Left lung (tissue), 10 donors: Measurements from ENCODE around the gene KIF16B. TPM values are rescaled to one million over a fixed set of nuclear protein-coding genes. Genes with fewer than 3 reads are reported as not detected.

Experiments
- ATAC-seq: fragments of 200-7000 bp; cut with Tn5 transposase; one replicate; pipeline ENCODE4 v1.9.1; 2020; ENCODE audit warnings: moderate library complexity
- DNase-seq, 4 donors: peaks; one replicate each; pipeline ENCODE4 v3.0.0-alpha.2; 2013 to 2020
- H3K27ac ChIP-seq, 2 donors: fragments of 200-600 bp; sonication (generic) in 1 of 2; one replicate each; pipeline versions ENCODE4 v1.5.0 to v1.8.0; 2020 to 2021
- H3K27me3 ChIP-seq, 2 donors: fragments of 200-600 bp; sonication (generic) in 1 of 2; one replicate each; pipeline versions ENCODE4 v1.5.0 to v1.8.0; 2020 to 2021
- H3K36me3 ChIP-seq, 2 donors: fragments of 200-600 bp; sonication (generic) in 1 of 2; one replicate each; pipeline versions ENCODE4 v1.5.0 to v1.8.0; 2020 to 2021
- H3K4me1 ChIP-seq, 2 donors: fragments of 200-600 bp; one replicate each; pipeline ENCODE4 v1.8.0; 2021
- H3K4me3 ChIP-seq, 2 donors: fragments of 200-600 bp; sonication (generic) in 1 of 2; one replicate each; pipeline versions ENCODE4 v1.5.0 to v1.8.0; 2020 to 2021; ENCODE audit warnings: mild to moderate bottlenecking in 1 of 2
- H3K9me3 ChIP-seq, 2 donors: fragments of 200-600 bp; sonication (generic) in 1 of 2; one replicate each; pipeline versions ENCODE4 v1.5.0 to v1.8.0; 2020 to 2021
- intact Hi-C, 2 donors: fragments of 100-400 bp; cut with DNase I; formaldehyde crosslinking; loops; one replicate each; pipeline versions ENCODE4 v1.11.2 to v1.14.2; 2022
- polyA plus RNA-seq, 6 donors: library from polyadenylated mRNA; unstranded; fragments of 120-200 nt; gene quantifications; one replicate each; pipeline ENCODE4 v1.2.1, GENCODE V29; 2013; ENCODE audit not compliant: insufficient read length in 6 of 6
- total RNA-seq, 2 donors: library from RNA; stranded (reverse); fragmentation: NEBNext Ultra II Directional; extraction: Animal tissue kit (Norgen Biotek cat#: 25700); gene quantifications; one replicate each; pipeline ENCODE4 v1.2.1, GENCODE V29; 2021
- TF ChIP-seq, protein P1 (sequence below), 2 donors: fragments of 200-600 bp; sonication (generic) in 1 of 2; IDR thresholded peaks; one replicate each; pipeline versions ENCODE4 v1.5.0 to v1.8.0; 2021; ENCODE audit warnings: antibody characterized with exemption in 2 of 2
- donor health status: DM: no; HTN: yes; CAD: no.
- donor health status: DM: no; HTN: no; CAD: no.

KIF16B gene
- total and polyA plus RNA-seq, 8 donors, result 9.1 to 23.8 (median 12.8) TPM

DNA sequence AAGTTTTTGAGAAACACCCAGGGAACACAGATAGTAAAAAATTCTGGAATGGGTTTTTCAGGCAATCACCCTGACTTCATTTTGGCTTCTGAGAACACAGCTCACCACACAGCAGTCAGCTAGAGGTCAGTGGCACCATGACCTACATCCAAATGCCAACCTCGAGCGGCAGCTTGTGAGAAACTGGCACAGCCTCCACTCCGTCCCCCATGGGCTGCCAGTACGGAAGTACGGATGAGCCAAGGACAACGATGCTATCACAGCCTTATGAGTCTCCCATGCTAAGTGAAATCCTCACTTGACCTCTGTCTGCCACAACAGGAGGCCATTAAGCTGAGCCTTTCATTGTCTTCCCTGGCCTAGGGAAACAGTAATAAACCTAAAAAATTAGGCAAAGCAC lies 32.0 kb downstream of the KIF16B start:
- Histone ChIP-seq H3K27ac (no peak overlapping the region), H3K4me3 (no peak overlapping the region), H3K9me3 (no peaks in the 10 kb centered on the region), H3K27me3 (no peaks in the 10 kb centered on the region), H3K4me1 (no peaks in the 10 kb centered on the region), H3K36me3 (no peaks in the 10 kb centered on the region)
- ATAC-seq (no peak), DNase-seq (no peak)
- intact Hi-C loops, result no loop called here
- TF ChIP-seq, protein P1, sequence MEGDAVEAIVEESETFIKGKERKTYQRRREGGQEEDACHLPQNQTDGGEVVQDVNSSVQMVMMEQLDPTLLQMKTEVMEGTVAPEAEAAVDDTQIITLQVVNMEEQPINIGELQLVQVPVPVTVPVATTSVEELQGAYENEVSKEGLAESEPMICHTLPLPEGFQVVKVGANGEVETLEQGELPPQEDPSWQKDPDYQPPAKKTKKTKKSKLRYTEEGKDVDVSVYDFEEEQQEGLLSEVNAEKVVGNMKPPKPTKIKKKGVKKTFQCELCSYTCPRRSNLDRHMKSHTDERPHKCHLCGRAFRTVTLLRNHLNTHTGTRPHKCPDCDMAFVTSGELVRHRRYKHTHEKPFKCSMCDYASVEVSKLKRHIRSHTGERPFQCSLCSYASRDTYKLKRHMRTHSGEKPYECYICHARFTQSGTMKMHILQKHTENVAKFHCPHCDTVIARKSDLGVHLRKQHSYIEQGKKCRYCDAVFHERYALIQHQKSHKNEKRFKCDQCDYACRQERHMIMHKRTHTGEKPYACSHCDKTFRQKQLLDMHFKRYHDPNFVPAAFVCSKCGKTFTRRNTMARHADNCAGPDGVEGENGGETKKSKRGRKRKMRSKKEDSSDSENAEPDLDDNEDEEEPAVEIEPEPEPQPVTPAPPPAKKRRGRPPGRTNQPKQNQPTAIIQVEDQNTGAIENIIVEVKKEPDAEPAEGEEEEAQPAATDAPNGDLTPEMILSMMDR (IDR thresholded peaks at IDR 0.05), result no peak

DNA sequence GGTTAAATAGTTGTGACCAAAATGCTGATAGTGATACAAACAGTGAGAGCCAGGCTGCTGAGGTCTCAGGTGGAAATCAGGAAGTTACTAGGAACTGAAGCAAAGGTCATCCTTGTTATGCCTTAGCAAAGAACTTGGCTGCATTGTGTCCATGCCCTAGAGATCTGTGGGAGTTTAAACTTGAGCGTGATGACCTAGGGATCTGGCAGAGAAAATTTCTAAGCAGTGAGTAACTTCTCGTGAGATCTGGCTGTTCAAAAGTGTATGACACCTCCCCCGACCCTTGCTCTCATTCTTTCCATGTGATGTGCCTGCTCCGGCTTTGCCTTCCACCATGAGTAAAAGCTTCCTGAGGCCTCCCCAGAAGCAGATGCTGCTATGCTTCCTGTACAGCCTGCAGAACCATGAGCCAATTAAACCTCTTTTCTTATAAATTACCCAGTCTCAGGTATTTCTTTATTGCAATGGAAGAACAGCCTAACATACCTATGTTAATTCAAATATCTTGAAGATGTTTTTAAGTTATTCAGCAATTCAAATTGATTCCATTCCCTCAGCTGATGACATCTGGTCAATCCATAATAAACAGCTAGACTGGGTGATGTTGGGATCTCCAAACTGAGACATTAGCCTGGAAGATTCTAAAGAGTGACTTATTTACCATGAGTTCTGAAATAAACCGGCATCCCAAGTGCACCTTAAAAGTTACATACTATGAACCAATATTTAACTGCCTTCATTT lies 33.8 kb downstream of the KIF16B start:
- ATAC-seq (no peak), DNase-seq (no peak)
- intact Hi-C loops, result no loop called here
- Histone ChIP-seq H3K4me1 (no peaks in the 10 kb centered on the region), H3K36me3 (no peaks in the 10 kb centered on the region), H3K9me3 (no peaks in the 10 kb centered on the region), H3K27me3 (no peaks in the 10 kb centered on the region), H3K27ac (no peak overlapping the region), H3K4me3 (no peak overlapping the region)
- TF ChIP-seq, protein P1 (IDR thresholded peaks at IDR 0.05), result no peak

DNA sequence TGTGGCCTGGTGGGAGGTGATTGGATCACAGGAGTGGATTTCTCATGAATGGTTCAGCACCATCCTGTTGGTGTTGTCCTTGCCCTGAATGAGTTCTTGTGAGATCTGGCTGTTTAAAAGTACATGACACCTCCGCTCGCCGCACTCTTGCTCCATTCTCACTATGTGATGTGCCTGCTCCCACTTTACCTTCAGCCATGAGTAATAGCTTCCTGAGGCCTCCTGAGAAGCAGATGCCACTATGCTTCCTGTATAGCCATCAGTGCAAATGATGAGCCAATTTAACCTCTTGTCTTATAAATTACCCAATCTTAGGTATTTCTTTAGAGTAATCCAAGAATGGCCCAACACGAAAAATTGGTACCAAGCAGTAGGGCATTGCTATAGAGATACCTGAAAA lies 34.5 kb downstream of the KIF16B start:
- Histone ChIP-seq H3K27ac (no peak overlapping the region), H3K9me3 (no peaks in the 10 kb centered on the region), H3K4me1 (no peaks in the 10 kb centered on the region), H3K36me3 (no peaks in the 10 kb centered on the region), H3K27me3 (no peaks in the 10 kb centered on the region), H3K4me3 (no peak overlapping the region)
- DNase-seq (no peak), ATAC-seq (no peak)
- intact Hi-C loops, result no loop called here
- TF ChIP-seq, protein P1 (IDR thresholded peaks at IDR 0.05), result no peak

GRCh38 chr20:16537918-16538317 lies 35.3 kb downstream of the KIF16B start:
- ATAC-seq (no peak), DNase-seq (no peak)
- no peaks in the 10 kb centered on the region for H3K4me1 ChIP-seq
- H3K4me3 ChIP-seq, result no peak overlapping the region
- H3K27me3 ChIP-seq, result no peaks in the 10 kb centered on the region
- TF ChIP-seq, protein P1 (IDR thresholded peaks at IDR 0.05), result no peak
- intact Hi-C loops, result no loop called here
- no peaks in the 10 kb centered on the region for H3K9me3 ChIP-seq
- no peaks in the 10 kb centered on the region for H3K36me3 ChIP-seq
- H3K27ac ChIP-seq, result no peak overlapping the region

DNA sequence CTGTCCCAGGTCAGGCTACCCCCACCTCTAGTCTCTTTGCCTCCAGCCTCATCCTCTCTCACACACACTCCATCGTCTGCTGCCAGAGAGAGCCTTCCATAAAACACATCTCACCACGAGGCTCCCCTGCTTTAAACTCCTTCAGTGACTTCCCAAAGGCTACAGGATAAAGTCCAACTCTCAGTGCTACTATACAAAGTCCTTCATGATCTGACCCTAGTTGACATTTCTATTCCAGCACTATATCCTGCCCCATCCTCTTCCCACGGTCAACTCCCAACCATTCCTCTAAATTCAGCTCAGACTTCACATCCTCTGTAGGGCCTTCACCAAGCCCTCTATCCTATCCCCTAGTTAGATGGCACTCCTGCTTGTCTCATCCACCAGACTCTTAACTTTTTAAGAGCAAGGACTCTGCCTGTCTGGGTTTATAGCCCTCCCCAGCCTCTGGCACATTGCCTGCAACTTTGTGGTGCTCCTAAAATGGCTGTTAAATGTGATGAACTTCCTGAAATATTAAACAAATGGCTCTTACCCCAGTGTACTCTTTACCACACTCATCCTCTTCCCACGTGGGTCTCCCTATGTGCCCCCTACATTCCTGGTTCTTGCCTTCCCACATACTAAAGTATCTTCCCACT lies 36.1 kb downstream of the KIF16B start:
- H3K27me3 ChIP-seq, result no peaks in the 10 kb centered on the region
- DNase-seq (no peak), ATAC-seq (no peak)
- no peak overlapping the region for H3K4me3 ChIP-seq
- H3K9me3 ChIP-seq, result no peaks in the 10 kb centered on the region
- no peaks in the 10 kb centered on the region for H3K36me3 ChIP-seq
- H3K4me1 ChIP-seq, result no peaks in the 10 kb centered on the region
- no peak overlapping the region for H3K27ac ChIP-seq
- TF ChIP-seq, protein P1 (IDR thresholded peaks at IDR 0.05), result no peak
- intact Hi-C loops, result no loop called here
